HG03442 (cell line): ENCODE measurements around the gene MAGEA12.
A peak's percentile ranks its signal among the peaks of the same experiment; 100 is the strongest.
"Not testable (repeated sequence)": the region's sequence is repeated elsewhere in the genome, so short reads cannot be mapped to it uniquely, and the experiment has no call there.

Experiments
- ATAC-seq: cut with Tn5 transposase; IDR thresholded peaks from one replicate; pipeline ENCODE4 v1.9.1; 2021; ENCODE audit warnings: mild to moderate bottlenecking, moderate library complexity; ENCODE audit not compliant: unreplicated experiment

Gene MAGEA12

DNA sequence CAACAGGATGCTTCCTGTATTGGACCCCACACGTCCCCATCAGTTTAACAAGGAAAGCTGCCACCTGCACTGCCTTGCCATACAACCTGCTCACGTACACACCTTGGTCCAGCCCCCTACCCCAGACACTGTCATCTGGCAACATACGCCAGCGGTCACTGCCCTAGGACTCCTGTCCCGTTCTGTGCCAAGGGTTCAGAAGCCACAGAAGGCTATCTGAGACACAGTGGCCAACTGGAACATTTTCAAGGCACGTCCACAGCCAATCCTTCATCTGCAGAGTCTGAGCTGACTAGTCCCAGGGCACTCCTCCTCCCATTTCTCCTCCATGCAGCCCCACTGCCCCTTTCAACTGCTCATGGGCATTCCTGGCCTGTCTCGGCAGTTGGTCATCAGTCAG, 28.0 kb downstream of the MAGEA12 start:
- ATAC-seq, result not testable (repeated sequence)

DNA sequence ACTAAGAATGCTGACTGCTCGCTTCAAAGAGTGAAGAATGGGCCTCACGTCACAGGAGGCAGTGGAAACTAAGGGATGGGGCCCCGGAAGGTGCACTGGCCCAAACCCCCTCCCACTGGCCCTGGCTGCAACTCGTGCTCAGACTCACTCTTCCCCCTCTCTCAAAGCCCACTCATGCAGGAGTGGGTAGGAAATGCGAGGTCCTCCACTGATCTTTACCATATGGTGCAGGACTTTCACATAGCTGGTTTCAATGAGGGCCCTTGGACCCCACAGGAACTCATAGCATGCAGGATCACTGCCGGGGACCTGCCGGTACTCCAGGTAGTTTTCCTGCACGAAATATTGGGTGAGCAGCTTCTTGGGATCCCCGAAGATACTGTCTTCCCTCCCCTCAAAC, 33.0 kb downstream of the MAGEA12 start:
- ATAC-seq, result not testable (repeated sequence)

DNA sequence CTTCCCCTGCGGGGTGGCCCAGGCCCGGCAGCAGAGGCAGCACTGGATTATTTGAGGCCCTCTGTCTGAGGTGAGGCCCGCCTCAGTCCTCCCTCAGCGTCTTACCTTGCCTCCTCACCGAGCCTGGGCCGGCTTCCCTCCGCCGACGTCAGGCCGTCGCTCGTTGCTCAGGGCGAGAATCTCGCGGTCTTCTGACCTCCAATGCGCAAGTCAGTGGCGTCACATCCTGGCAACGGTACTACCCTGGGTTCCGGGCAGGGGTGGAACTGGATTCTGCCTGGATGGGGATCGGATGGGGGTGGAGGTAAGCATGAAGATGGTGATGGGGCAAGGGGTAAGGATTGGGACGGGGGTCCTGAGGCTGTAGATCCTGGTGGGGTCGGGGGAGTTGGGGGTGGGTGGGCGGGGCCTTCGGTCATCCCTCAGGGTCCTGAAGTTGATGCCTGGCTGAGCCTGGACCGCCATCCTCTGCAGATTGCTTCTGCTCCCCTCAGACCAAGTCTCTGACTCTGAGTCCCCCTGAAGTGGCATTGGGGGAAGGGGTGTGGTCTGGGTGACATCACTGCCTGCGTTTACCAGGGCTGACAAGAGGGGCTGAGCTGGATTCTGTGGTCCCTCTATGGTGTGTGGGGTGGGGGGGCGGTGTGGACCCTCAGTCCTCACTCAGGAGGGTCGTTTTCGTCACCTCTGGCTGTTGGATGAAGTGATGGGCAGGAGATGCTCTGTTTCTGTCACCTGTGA, 36.2 kb downstream of the MAGEA12 start, which contains the start of gene MAGEA6:
Gene MAGEA6, minus strand, starts transcription at position 141 of the 741 bp plus-strand sequence. CDS start 2,039 bp downstream, outside the sequence.
- ATAC-seq, result not testable (repeated sequence)

- ATAC-seq, result peak; percentile 84
Observed at GRCh38 chrX:152787062-152787461, 53.5 kb downstream of the MAGEA12 start.
